Uterus (tissue), 4 donors: ENCODE measurements around the gene ACP2. TPM values are rescaled to one million over a fixed set of nuclear protein-coding genes. Genes with fewer than 3 reads are reported as not detected.

Experiments
- DNase-seq, 2 donors: peaks; one replicate each; pipeline ENCODE4 v3.0.0-alpha.2; 2019 to 2020
- H3K27ac ChIP-seq, 2 donors: fragments of 200-600 bp; sonication (generic); 1 replicate in 1 of 2; 2 replicates in 1 of 2; pipeline ENCODE4 v1.5.1; 2016 to 2018
- H3K27me3 ChIP-seq, 2 donors: fragments of 200-600 bp; sonication (generic); one replicate each; pipeline ENCODE4 v1.5.1; 2018 to 2019; ENCODE audit warnings: control low read depth in 1 of 2
- H3K36me3 ChIP-seq, 2 donors: fragments of 200-600 bp; sonication (generic); one replicate each; pipeline ENCODE4 v1.5.1; 2019; ENCODE audit warnings: control low read depth in 1 of 2
- H3K4me1 ChIP-seq, 2 donors: fragments of 200-600 bp; sonication (generic); one replicate each; pipeline ENCODE4 v1.5.1; 2018 to 2019; ENCODE audit warnings: control low read depth in 1 of 2
- H3K4me3 ChIP-seq, 2 donors: fragments of 200-600 bp; sonication (generic); 1 replicate in 1 of 2; 2 replicates in 1 of 2; pipeline ENCODE4 v1.5.1; 2018 to 2019; ENCODE audit warnings: mild to moderate bottlenecking in 1 of 2
- H3K9me3 ChIP-seq, 2 donors: fragments of 200-600 bp; sonication (generic); one replicate each; pipeline ENCODE4 v1.5.1; 2019; ENCODE audit warnings: control low read depth in 1 of 2
- POLR2A ChIP-seq, 2 donors: fragments of 450-650 bp; IDR thresholded peaks; one replicate each; pipeline ENCODE4 v1.6.1; 2016; ENCODE audit warnings: antibody characterized with exemption in 2 of 2, mild to moderate bottlenecking in 1 of 2, moderate library complexity in 1 of 2
- intact Hi-C: fragments of 100-400 bp; cut with DNase I; formaldehyde crosslinking; loops from one replicate; pipeline ENCODE4 v1.15.1; 2023; ENCODE audit warnings: low total_unique reads
- total RNA-seq, 4 donors: library from RNA; depleted of rRNA in 3 of 4; stranded (reverse); fragments of >200 nt in 3 of 4; gene quantifications; one replicate each; pipeline versions ENCODE4 v1.1.0 to v1.2.4, GENCODE V29; 2014 to 2023
- TF ChIP-seq, protein P1 (sequence below), 4 experiments: fragments of 200-600 bp in 2 of 4; fragments of 450-650 bp in 2 of 4; sonication (generic) in 2 of 4; IDR thresholded peaks; one replicate each; pipeline ENCODE4 v1.5.1; 2016 to 2019; ENCODE audit warnings: antibody characterized with exemption in 4 of 4, mild to moderate bottlenecking in 2 of 4, moderate library complexity in 1 of 4
- donor health status: DM: yes; HTN: yes; CAD: no.

Gene ACP2
- total RNA-seq, 4 donors from 2014 or later = 25.6 to 36.6 (median 27.1) TPM

GRCh38 chr11:47257517-47258316 is 9.1 kb upstream of the ACP2 start, which contains the start of gene NR1H3:
Gene NR1H3 (plus strand): TSS chr11:47257996. CDS start chr11:47259217, 1,221 bp downstream.
- Histone ChIP-seq H3K27me3 (no peaks in the 10 kb centered on the region), H3K36me3 (no peaks in the 10 kb centered on the region), H3K4me3 (peak within 1 kb of the TSS; percentile 21 to 23), H3K4me1 (peaks cover 0 to 9% of the 10 kb centered on the region in 2 donors), H3K27ac (peak within 1 kb of the TSS; percentile 81 to 86), H3K9me3 (no peaks in the 10 kb centered on the region)
- DNase-seq = peak; percentile 87
- TF ChIP-seq POLR2A (IDR thresholded peaks at IDR 0.05) = no peak
- TF ChIP-seq, protein P1, sequence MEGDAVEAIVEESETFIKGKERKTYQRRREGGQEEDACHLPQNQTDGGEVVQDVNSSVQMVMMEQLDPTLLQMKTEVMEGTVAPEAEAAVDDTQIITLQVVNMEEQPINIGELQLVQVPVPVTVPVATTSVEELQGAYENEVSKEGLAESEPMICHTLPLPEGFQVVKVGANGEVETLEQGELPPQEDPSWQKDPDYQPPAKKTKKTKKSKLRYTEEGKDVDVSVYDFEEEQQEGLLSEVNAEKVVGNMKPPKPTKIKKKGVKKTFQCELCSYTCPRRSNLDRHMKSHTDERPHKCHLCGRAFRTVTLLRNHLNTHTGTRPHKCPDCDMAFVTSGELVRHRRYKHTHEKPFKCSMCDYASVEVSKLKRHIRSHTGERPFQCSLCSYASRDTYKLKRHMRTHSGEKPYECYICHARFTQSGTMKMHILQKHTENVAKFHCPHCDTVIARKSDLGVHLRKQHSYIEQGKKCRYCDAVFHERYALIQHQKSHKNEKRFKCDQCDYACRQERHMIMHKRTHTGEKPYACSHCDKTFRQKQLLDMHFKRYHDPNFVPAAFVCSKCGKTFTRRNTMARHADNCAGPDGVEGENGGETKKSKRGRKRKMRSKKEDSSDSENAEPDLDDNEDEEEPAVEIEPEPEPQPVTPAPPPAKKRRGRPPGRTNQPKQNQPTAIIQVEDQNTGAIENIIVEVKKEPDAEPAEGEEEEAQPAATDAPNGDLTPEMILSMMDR (IDR thresholded peaks at IDR 0.05) = peak; percentile 59 to 82 (median 71)
- intact Hi-C loops = no loop called here

DNA sequence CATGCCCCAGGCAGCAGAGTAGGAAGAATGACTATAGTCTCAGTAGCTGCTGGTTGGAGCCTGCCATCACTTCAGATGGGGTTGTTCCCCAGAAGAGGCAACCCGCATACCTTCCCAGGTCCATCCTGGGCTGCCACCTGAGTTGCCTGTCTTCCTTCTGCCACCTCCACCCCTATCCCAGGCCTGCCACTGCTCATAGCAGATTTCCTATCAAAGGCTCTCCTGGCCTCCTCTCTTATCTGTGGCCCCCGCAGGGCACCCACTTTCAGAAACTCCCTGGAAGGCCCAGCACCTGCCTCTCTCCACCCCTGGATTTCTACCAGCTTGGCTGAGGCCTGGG is 8.5 kb upstream of the ACP2 start:
- Histone ChIP-seq H3K36me3 (no peaks in the 10 kb centered on the region), H3K27me3 (no peaks in the 10 kb centered on the region), H3K27ac (peak overlapping the region; percentile 81 to 86), H3K4me3 (peak overlapping the region in 1 of 2 donors; percentile 21), H3K4me1 (peaks cover 0 to 9% of the 10 kb centered on the region in 2 donors), H3K9me3 (no peaks in the 10 kb centered on the region)
- DNase-seq = no peak
- intact Hi-C loops = no loop called here
- no peak for TF ChIP-seq POLR2A (IDR thresholded peaks at IDR 0.05)
- TF ChIP-seq, protein P1 (IDR thresholded peaks at IDR 0.05) = no peak

GRCh38 chr11:47256374-47256773 is 7.8 kb upstream of the ACP2 start:
- peak overlapping the region; percentile 72 to 84 for H3K27ac ChIP-seq
- peaks cover 0 to 9% of the 10 kb centered on the region in 2 donors for H3K4me1 ChIP-seq
- no peaks in the 10 kb centered on the region for H3K9me3 ChIP-seq
- H3K27me3 ChIP-seq = no peaks in the 10 kb centered on the region
- no peak for DNase-seq
- intact Hi-C loops = no loop called here
- H3K4me3 ChIP-seq = no peak overlapping the region
- H3K36me3 ChIP-seq = no peaks in the 10 kb centered on the region
- no peak for TF ChIP-seq POLR2A (IDR thresholded peaks at IDR 0.05)
- TF ChIP-seq, protein P1 (IDR thresholded peaks at IDR 0.05) = no peak

- H3K4me1 ChIP-seq = peaks cover 0 to 9% of the 10 kb centered on the region in 2 donors
- H3K9me3 ChIP-seq = no peaks in the 10 kb centered on the region
- peak overlapping the region; percentile 72 to 84 for H3K27ac ChIP-seq
- H3K36me3 ChIP-seq = no peaks in the 10 kb centered on the region
- H3K27me3 ChIP-seq = no peaks in the 10 kb centered on the region
- peak in 1 of 2 donors; percentile 46 for DNase-seq
- intact Hi-C loops = no loop called here
- TF ChIP-seq POLR2A (IDR thresholded peaks at IDR 0.05) = no peak
- TF ChIP-seq, protein P1 (IDR thresholded peaks at IDR 0.05) = no peak
- H3K4me3 ChIP-seq = no peak overlapping the region
Observed at GRCh38 chr11:47254386-47254785, 5.8 kb upstream of the ACP2 start.

GRCh38 chr11:47253660-47254059 is 5.0 kb upstream of the ACP2 start:
- Histone ChIP-seq H3K4me1 (peaks cover 0 to 5% of the 10 kb centered on the region in 2 donors), H3K36me3 (no peaks in the 10 kb centered on the region), H3K27me3 (no peaks in the 10 kb centered on the region), H3K4me3 (no peak overlapping the region), H3K27ac (peak overlapping the region; percentile 72 to 84), H3K9me3 (no peaks in the 10 kb centered on the region)
- TF ChIP-seq, protein P1 (IDR thresholded peaks at IDR 0.05) = no peak
- TF ChIP-seq POLR2A (IDR thresholded peaks at IDR 0.05) = no peak
- no peak for DNase-seq
- intact Hi-C loops = no loop called here
